Stimulated activated CD4-positive, alpha-beta T cell treated with anti-CD3 and anti-CD28 coated beads, TNF-alpha, amount 100 ng/mL, for 1 hour (primary cell): Measurements from ENCODE around the gene SKIC8.

Source experiments
- DNase-seq, 3 donors: peaks; one replicate each; pipeline ENCODE4 v3.0.0-alpha.2; 2020; ENCODE audit warnings: low read depth in 3 of 3, low spot score in 1 of 3

Gene SKIC8

GRCh38 chr15:78299101-78299930, at the start of gene SKIC8:
Gene SKIC8 (minus strand): TSS chr15:78299609. CDS start chr15:78295686, 3,923 bp downstream.
- DNase-seq, result peak; percentile 64 to 90 (median 77)

- no peak for DNase-seq
These were observed 48.5 kb upstream of the SKIC8 start for GRCh38 chr15:78347586-78348543.

- DNase-seq, result no peak
These were observed 46.2 kb upstream of the SKIC8 start for GRCh38 chr15:78345396-78346125.

GRCh38 chr15:78343276-78344060, 44.1 kb upstream of the SKIC8 start:
- DNase-seq, result no peak

- no peak for DNase-seq
These were observed 42.6 kb upstream of the SKIC8 start for GRCh38 chr15:78342021-78342420.

- DNase-seq, result no peak
These were observed 41.9 kb upstream of the SKIC8 start for GRCh38 chr15:78341057-78341987.

- DNase-seq, result no peak
These were observed 41.0 kb upstream of the SKIC8 start, which contains the start of gene CRABP1 for GRCh38 chr15:78340231-78341056. Gene CRABP1 (plus strand): TSS chr15:78340353. CDS start chr15:78340429, 76 bp downstream.

- DNase-seq, result no peak
These were observed 40.1 kb upstream of the SKIC8 start for GRCh38 chr15:78339559-78339958.

GRCh38 chr15:78338781-78339180, 39.4 kb upstream of the SKIC8 start:
- DNase-seq, result no peak

- DNase-seq, result no peak
These were observed 36.6 kb upstream of the SKIC8 start for GRCh38 chr15:78335985-78336384.

GRCh38 chr15:78334845-78335244, 35.4 kb upstream of the SKIC8 start:
- DNase-seq, result no peak

- DNase-seq, result no peak
These were observed 30.2 kb upstream of the SKIC8 start for GRCh38 chr15:78329625-78330024.

GRCh38 chr15:78327466-78327865, 28.1 kb upstream of the SKIC8 start:
- DNase-seq, result no peak

- no peak for DNase-seq
These were observed 25.9 kb upstream of the SKIC8 start for GRCh38 chr15:78325092-78325843.

GRCh38 chr15:78324144-78324543, 24.7 kb upstream of the SKIC8 start:
- no peak for DNase-seq

- DNase-seq, result no peak
These were observed 24.3 kb upstream of the SKIC8 start for GRCh38 chr15:78323693-78324092.

GRCh38 chr15:78322724-78323521, 23.5 kb upstream of the SKIC8 start:
- DNase-seq, result no peak
